ENCODE measurements around the gene RASIP1.
"Not testable (repeated sequence)": the region's sequence is repeated elsewhere in the genome, so short reads cannot be mapped to it uniquely, and the experiment has no call there.

RASIP1 gene

DNA sequence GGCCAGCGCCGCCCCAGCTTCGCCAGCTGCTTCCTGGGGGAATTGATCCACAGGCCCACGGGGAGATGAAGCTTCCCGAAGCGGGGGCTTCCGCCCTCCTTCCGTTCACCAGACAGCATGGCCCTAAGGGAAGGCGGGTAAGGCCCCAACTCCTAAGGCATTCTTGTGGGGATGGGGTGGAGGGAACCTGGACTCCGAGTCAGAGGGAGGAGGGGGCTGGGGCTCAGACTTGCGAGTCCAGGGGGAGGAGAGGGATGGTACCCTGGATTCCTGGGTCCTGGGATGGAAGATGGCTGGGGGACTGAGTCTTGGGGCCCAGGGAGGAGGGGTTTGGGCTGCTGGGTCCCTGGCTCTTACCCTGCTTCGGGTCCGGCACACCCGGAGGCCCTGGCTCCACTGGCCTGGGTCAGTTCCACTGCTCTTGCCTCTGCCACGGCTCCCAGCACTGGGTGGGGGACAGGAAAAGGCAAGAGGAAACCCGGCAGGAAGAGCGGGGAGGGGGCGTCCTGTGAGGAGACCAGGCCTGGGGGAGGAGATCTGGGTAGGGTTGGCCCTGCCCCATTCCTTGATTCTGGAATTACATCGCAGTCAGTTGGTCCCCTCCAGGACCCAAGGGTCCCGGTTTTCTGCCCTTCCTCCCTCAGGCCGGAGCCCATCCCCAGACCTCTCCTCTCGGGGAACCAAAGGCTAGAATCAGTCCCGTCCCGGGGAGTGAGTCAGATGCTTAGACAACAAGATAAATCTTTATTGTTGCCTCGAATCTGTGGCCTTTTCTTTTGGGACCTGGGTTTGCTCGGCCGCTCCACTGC lies at the start of gene RASIP1:
RASIP1 (minus strand) TSS at position 447 of the 809 bp plus-strand sequence; CDS start at position 119, 328 bp downstream.
- no peak for DNase-seq (ENCODE audit: low read depth, low spot score)

GRCh38 chr19:48787331-48787730 lies 46.9 kb upstream of the RASIP1 start:
- not testable (repeated sequence) for DNase-seq (ENCODE audit: low read depth, low spot score)

GRCh38 chr19:48786422-48786821 lies 46.0 kb upstream of the RASIP1 start:
- DNase-seq (ENCODE audit: low read depth, low spot score), result not testable (repeated sequence)

- no peak for DNase-seq (ENCODE audit: low read depth, low spot score)
Measured at GRCh38 chr19:48784527-48784926, 44.1 kb upstream of the RASIP1 start.

GRCh38 chr19:48780631-48781391 lies 40.4 kb upstream of the RASIP1 start:
- no peak for DNase-seq (ENCODE audit: low read depth, low spot score)

DNA sequence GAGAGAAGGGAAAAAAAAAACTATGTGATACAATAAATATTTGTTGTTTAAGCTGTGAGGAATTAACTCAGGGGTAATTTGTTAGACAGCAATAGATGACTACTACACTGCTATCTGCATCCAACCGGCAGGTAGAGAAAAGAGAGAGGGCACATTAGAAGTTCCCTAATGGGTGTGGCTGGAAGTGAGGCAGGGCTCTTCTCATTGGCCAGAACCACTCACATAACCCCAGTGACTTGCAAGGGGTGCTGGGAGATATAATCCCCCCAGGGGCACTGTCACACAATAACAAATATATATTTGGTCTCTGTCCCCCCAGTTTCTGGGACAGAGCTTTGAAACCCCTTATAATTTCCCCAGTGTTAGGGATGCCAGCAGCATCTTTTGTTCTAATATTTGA lies 39.2 kb upstream of the RASIP1 start:
- DNase-seq (ENCODE audit: low read depth, low spot score), result no peak

DNA sequence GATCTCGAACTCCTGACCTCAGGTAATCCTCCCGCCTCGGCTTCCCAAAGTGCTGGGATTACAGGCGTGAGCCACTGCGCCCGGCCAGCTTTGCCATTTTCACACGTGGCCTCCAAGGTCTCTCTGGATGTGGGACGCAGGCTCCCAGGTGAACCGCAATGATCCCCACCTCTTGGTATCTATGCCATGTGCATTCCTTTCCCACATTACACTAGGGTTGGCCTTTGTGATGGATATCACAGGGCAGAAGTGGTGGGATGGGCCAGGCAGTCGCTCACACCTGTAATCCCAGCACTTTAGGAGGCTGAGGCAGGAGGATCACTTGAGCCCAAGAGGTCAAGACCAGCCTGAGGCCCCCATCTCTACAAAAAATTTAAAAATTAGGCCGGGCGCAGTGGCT lies 37.3 kb upstream of the RASIP1 start:
- DNase-seq (ENCODE audit: low read depth, low spot score), result no peak

DNA sequence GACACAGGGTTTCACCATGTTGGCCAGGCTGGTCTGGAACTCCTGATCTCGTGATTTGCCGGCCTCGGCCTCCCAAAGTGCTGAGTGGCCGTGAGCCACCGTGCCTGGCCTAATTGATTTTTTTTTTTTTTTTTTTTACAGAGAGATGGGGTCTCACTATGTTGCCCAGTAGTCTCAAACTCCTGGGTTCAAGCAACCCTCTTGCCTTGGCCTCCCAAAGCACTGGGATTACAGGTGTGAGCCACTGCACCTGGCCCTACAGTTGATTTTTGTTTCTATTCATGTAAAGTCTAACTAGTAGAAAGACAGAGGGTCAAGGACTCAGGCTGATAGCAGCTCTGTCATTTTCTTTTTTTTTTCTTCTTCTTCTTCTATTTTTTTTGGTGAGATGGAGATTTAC lies 36.7 kb upstream of the RASIP1 start:
- DNase-seq (ENCODE audit: low read depth, low spot score), result no peak

GRCh38 chr19:48772503-48772953 lies 32.1 kb upstream of the RASIP1 start:
- DNase-seq (ENCODE audit: low read depth, low spot score), result no peak

DNA sequence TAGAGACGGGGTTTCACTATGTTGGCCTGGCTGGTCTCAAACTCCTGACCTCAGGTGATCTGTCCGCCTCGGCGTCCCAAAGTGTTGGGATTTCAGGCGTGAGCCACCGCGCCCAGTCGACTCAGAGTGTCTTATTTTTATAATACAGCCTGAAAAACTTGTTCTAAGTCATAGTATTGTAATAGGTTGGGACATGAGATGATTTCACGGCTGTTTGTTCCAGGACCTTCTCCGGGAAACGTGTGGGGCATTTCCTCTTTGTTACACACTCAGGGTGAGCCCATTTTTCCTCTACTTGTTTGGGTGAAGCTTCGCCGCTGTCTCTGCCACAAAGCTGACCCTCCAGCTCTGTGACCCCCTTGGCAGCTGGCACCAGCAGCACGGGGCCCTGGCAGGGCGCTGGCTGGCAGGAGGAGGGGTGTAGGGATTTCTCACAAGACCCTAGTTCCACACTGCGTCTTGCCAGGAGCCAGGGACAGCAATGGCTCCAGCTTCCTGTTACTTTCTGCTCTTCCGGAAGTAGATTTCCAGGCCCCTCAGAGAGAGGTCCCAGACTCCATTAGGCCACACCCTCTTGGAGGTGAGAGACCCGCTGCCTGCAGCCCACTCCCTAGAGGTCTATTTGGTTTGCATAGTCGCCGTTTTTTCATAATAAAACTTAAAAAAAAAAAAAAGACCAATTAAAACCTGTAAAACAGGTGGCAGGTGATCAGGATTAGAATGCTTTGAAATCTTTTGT lies 30.5 kb upstream of the RASIP1 start:
- no peak for DNase-seq (ENCODE audit: low read depth, low spot score)

DNA sequence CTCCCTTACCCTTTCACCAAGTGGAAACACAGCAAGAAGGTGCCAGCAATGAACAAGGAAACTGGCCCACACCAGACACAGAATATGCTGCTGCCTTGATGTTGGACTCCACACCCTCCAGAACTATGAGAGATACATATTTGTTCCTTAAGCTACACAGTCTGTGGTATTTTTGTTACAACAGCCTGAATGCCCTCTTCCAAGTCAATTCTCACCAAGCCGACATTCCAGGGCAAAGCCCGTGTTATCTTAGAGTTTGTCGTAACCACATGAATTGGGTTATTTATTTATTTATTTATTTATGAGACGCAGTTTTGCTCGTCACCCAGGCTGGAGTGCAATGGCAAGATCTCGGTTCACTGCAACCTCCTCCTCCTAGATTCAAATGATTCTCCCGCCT lies 29.9 kb upstream of the RASIP1 start:
- DNase-seq (ENCODE audit: low read depth, low spot score), result peak; percentile 26

DNA sequence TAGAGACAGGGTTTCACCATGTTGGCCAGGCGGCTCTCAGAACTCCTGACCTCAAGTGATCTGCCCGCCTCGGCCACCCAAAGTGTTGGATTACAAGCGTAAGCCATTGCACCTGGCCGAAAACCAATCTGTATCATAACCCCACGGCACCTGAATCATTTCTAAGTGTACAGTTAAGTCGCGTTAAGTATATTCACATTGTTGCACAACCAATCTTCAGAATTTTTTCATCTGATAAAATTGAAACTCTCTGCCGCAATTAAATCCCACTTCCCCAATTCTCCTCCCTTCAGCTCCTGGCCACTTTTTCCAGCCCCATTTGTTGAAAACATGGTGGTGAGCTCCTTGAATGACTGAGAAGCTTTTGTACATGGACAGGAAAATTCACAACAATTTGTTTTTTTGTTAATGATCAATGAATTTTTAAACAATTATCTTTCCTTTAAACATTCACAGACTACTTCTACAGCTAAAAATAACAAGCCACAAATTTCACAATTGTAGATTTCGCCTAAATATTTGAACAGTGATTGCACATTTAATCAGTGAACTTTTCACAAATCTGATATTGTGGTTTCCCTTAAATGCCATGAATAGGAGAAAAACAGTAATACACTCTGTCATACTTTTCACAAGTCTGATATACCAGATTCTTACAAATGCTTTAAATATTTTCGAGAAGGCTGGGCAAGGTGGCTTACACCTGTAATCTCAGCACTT lies 28.7 kb upstream of the RASIP1 start:
- DNase-seq (ENCODE audit: low read depth, low spot score), result no peak

GRCh38 chr19:48768171-48768753 lies 27.9 kb upstream of the RASIP1 start:
- not testable (repeated sequence) for DNase-seq (ENCODE audit: low read depth, low spot score)

- not testable (repeated sequence) for DNase-seq (ENCODE audit: low read depth, low spot score)
Measured at GRCh38 chr19:48765816-48766215, 25.4 kb upstream of the RASIP1 start.

GRCh38 chr19:48760504-48761205 lies 20.2 kb upstream of the RASIP1 start:
- DNase-seq (ENCODE audit: low read depth, low spot score), result no peak

DNA sequence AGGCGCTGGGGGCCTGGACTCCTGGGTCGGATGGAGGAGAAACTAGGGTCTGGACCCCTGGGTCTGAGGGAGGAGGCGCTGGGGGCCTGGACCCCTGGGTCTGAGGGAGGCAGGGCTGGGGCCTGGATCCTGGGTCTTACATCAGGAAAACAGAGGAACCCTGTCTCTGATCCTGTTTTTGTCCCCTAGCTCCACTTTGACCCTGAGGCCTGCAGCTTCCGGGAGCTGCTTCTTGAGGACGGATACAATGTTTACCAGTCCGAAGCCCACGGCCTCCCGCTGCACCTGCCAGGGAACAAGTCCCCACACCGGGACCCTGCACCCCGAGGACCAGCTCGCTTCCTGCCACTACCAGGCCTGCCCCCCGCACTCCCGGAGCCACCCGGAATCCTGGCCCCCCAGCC lies 17.3 kb upstream of the RASIP1 start:
- no peak for DNase-seq (ENCODE audit: low read depth, low spot score)

DNA sequence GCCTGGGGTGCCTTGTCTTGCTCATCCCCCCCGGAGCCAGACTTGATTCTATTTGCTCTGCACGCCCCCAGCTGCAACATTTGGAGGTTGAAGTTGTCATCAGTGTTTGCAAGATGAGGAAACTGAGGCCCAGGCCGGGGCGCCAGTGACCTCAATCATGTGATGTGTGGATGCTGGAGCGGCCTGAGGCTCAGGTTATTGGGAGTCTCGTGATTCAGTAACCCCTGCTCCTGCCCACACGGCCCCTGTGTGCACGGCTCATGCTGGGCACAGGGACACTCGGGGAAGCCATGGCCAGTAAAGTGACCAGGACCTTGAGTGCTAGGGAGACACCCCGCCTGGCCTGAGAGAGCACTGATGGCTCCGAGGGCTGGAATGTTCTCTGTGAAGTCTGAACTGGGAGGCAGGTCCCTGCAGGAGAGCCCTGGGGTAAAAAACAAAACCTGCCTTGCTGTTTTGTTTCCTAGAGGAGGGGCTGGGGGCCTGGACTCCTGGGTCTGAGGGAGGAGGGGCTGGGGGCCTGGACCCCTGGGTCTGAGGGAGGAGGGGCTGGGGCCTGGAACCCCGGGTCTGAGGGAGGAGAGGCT lies 16.8 kb upstream of the RASIP1 start:
- no peak for DNase-seq (ENCODE audit: low read depth, low spot score)

DNA sequence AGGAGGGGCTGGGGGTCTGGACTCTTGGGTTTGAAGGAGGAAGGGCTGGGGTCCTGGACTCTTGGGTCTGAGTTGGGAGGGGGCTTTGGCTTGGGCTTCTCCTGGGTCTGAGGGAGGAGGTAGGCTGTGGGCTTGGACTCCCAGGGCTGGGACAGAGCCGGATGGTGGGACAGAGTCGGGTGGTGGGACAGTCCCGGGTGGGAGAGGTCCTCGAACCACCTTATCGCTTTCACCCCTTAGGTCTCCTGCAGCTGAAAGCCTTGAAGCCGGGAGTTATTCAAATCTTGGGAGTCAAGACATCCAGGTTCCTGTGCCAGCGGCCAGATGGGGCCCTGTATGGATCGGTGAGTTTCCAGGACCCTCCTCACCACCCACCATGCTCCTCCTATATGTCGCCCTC lies 16.3 kb upstream of the RASIP1 start:
- no peak for DNase-seq (ENCODE audit: low read depth, low spot score)

DNA sequence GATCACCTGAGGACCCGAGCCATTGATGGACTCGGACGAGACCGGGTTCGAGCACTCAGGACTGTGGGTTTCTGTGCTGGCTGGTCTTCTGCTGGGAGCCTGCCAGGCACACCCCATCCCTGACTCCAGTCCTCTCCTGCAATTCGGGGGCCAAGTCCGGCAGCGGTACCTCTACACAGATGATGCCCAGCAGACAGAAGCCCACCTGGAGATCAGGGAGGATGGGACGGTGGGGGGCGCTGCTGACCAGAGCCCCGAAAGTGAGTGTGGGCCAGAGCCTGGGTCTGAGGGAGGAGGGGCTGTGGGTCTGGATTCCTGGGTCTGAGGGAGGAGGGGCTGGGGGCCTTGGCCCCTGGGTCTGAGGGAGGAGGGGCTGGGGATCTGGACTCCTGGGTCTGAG lies 15.8 kb upstream of the RASIP1 start:
- no peak for DNase-seq (ENCODE audit: low read depth, low spot score)

- no peak for DNase-seq (ENCODE audit: low read depth, low spot score)
Measured at GRCh38 chr19:48755787-48756186, 15.4 kb upstream of the RASIP1 start.
